ENCODE data around the gene PCDHA2. TPM values are rescaled to one million over a fixed set of nuclear protein-coding genes. Genes with fewer than 3 reads are reported as not detected.

The PCDHA2 gene
- total and polyA plus RNA-seq, 2 donors (not counting 3 experiments of a cell fraction or from before 2014, with no cell fraction given): not detected

DNA sequence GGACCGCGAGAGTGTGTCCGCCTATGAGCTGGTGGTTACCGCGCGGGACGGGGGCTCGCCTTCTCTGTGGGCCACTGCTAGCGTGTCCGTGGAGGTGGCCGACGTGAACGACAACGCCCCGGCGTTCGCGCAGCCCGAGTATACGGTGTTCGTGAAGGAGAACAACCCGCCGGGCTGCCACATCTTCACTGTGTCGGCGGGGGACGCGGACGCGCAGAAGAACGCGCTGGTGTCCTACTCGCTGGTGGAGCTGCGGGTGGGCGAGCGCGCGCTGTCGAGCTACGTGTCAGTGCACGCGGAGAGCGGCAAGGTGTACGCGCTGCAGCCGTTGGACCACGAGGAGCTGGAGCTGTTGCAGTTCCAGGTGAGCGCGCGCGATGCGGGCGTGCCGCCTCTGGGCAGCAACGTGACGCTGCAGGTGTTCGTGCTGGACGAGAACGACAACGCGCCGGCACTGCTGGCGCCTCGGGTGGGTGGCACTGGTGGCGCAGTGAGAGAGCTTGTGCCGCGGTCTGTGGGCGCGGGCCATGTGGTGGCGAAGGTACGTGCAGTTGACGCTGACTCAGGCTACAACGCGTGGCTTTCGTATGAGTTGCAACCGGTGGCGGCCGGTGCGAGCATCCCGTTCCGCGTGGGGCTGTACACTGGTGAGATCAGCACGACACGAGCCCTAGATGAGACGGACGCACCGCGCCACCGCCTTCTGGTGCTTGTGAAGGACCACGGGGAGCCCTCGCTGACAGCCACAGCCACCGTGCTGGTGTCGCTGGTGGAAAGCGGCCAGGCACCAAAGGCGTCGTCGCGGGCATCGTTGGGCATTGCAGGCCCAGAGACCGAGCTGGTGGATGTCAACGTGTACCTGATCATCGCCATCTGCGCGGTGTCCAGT is 41.2 kb downstream of the PCDHA2 start:
- Histone ChIP-seq H3K79me2 (ENCODE audit: control insufficient read depth, insufficient read depth, low read length) (no peaks in the 10 kb centered on the region), H3K27me3 (ENCODE audit: control insufficient read depth in 2 of 2, insufficient read depth in 2 of 2, low read length in 2 of 2) (no peaks in the 10 kb centered on the region), H3K9me1 (replicated peaks; ENCODE audit: control insufficient read depth, extremely low read depth, insufficient read depth, low read length) (no peaks in the 10 kb centered on the region), H3K27ac (ENCODE audit: insufficient read depth, low read depth, low read length) (no peak overlapping the region), H3K4me1 (ENCODE audit: control insufficient read depth, extremely low read depth, insufficient read depth, low read length) (no peaks in the 10 kb centered on the region), H3K4me3 (replicated peaks in 1 of 3; ENCODE audit: insufficient read depth in 1 of 3, low read depth in 1 of 3, low read length in 3 of 3) (no peak overlapping the region), H3K9me3 (replicated peaks; ENCODE audit: control insufficient read depth, insufficient read depth, low read length) (no peaks in the 10 kb centered on the region), H3K4me2 (ENCODE audit: insufficient read depth, low read length) (no peak overlapping the region), H4K20me1 (replicated peaks; ENCODE audit: control insufficient read depth, extremely low read depth, insufficient read depth, low read length) (no peaks in the 10 kb centered on the region), H3K36me3 (ENCODE audit: control insufficient read depth in 2 of 2, extremely low read depth in 1 of 2, insufficient read depth in 2 of 2, low read length in 2 of 2) (no peaks in the 10 kb centered on the region), H2AFZ (ENCODE audit: low read depth, low read length) (no peak overlapping the region), H3K9ac (replicated peaks; ENCODE audit: extremely low read depth, insufficient read depth, low read length) (no peak overlapping the region)
- ChIA-PET CTCF (no interaction called here), POLR2A (no interaction called here)
- intact Hi-C loops (cut with micrococcal nuclease): no loop called here
- dilution Hi-C loops (cut with MboI; ENCODE audit: extremely low pct_ligation_motif_present, low sequenced_read_pairs): no loop called here
- BruUV-seq (replicated peaks): no TSS peak
- DNase-seq (ENCODE audit: low read depth, low spot score): no peak
- TF ChIP-seq MYC (IDR thresholded peaks at IDR 0.05; ENCODE audit: low read depth, low read length): no peak
- no peak for TF ChIP-seq JUN (IDR thresholded peaks at IDR 0.05; ENCODE audit: borderline replicate concordance, insufficient read depth, insufficient read length, low read depth)
- TF ChIP-seq EZH2 (IDR thresholded peaks at IDR 0.05; ENCODE audit: borderline replicate concordance, low read depth, low read length, severe bottlenecking): no peak
- TF ChIP-seq GATA2 (IDR thresholded peaks at IDR 0.05; ENCODE audit: insufficient read depth, insufficient read length, low read depth, low read length): no peak
- no peak for TF ChIP-seq FOS (IDR thresholded peaks at IDR 0.05; ENCODE audit: borderline replicate concordance, insufficient read depth, low read length)
- no peak for TF ChIP-seq POLR2AphosphoS5 (IDR thresholded peaks at IDR 0.05; ENCODE audit: insufficient read depth, low read depth, low read length)
- TF ChIP-seq POLR2A (IDR thresholded peaks at IDR 0.05; ENCODE audit: low read depth, low read length): no peak
- no peak for TF ChIP-seq CTCF (IDR thresholded peaks at IDR 0.05; ENCODE audit: extremely low read depth in 1 of 2, insufficient read depth in 1 of 2, low read depth in 1 of 2, low read length in 2 of 2)
- TF ChIP-seq MAX (IDR thresholded peaks at IDR 0.05; ENCODE audit: insufficient read depth, insufficient read length): no peak
- FAIRE-seq: no peak

Data from endothelial cell of umbilical vein (primary cell).